ENCODE measurements around the gene GNPNAT1. TPM values are rescaled to one million over a fixed set of nuclear protein-coding genes. Genes with fewer than 3 reads are reported as not detected.

GNPNAT1 gene
- total and polyA plus RNA-seq, 2 of the 4 experiments (the other 2 are of a cell fraction), result 19.4 to 30.5 TPM

DNA sequence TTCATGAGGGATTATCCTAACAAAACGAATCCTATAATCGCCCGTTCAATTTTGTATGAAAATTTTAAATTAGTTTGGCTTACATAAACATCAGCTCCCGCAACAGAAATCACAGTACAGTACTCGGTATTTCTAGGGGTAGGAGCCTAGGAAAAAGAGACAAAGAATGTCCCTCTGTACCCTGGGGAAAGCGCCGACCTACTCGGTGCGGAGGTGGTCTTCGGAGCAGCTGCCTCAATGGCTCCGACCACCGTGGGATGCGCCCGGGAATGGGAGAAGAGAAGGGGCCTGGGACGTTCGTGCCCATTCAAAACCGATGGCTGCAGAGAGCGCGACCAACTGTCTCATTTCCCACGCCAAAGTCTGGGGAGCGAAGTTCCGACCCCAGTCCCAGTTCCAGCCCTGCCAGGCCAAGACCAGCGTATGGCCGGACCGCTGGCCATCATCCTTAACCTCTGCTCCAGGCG is 618 bp downstream of the GNPNAT1 start:
- H2BK20ac ChIP-seq (ENCODE audit: low read depth, low read length), result no peak overlapping the region; the same call in 1 of the 2 replicates
- H3K9me1 ChIP-seq (ENCODE audit: insufficient read depth, low read length), result peaks cover 6% of the 10 kb centered on the region; the same call in 1 of the 2 replicates
- peak overlapping the region; percentile 84 to 85 for H4K8ac ChIP-seq (ENCODE audit: low read depth in 2 of 2, low read length in 2 of 2)
- H4K91ac ChIP-seq (ENCODE audit: insufficient read depth, low read depth, low read length), result peak overlapping the region; percentile 80
- H2AFZ ChIP-seq (replicated peaks; ENCODE audit: low read length, poor library complexity), result peak overlapping the region; percentile 95
- no peaks in the 10 kb centered on the region for H3K27me3 ChIP-seq (ENCODE audit: control insufficient read depth, insufficient read depth, low read length)
- no peak for TF ChIP-seq MAZ (IDR thresholded peaks at IDR 0.05; ENCODE audit: borderline replicate concordance, low read depth, low read length)
- no peak for TF ChIP-seq SMC3 (IDR thresholded peaks at IDR 0.05; ENCODE audit: low read depth, low read length)
- H2BK120ac ChIP-seq (ENCODE audit: low read depth, low read length), result peak overlapping the region; percentile 79
- H3K27ac ChIP-seq (ENCODE audit: insufficient read depth, low read length), result peak overlapping the region; percentile 86
- 0% methylated on average over 12 of the region's 26 CpGs; no CpG with 5 or more reads in 1 of the 2 experiments for WGBS, 2 experiments (ENCODE audit: extremely low coverage in 2 of 2, insufficient read length in 1 of 2)
- no TSS peak for BruUV-seq (replicated peaks)
- H3K23ac ChIP-seq (ENCODE audit: low read depth, low read length), result peak overlapping the region; percentile 89
- peak overlapping the region; percentile 87 for H3K4ac ChIP-seq (ENCODE audit: low read depth, low read length)
- H2BK15ac ChIP-seq (ENCODE audit: low read depth, low read length), result no peak overlapping the region; the same call in 2 of the 3 replicates
- in situ Hi-C loops (cut with MboI; ENCODE audit: low sequenced_read_pairs) (no loop called here), dilution Hi-C loops (cut with HindIII; ENCODE audit: low sequenced_read_pairs, unreplicated experiment) (no loop called here), intact Hi-C loops (cut with micrococcal nuclease) (no loop called here)
- peak overlapping the region; percentile 87 for H2BK5ac ChIP-seq (ENCODE audit: low read depth, low read length, poor library complexity, severe bottlenecking)
- H3K4me3 ChIP-seq (ENCODE audit: insufficient read depth, low read depth, low read length), result peak overlapping the region; percentile 79
- no peaks in the 10 kb centered on the region for H3K36me3 ChIP-seq (ENCODE audit: control insufficient read depth, insufficient read depth, low read length)
- H4K20me1 ChIP-seq (ENCODE audit: insufficient read depth, low read length), result peaks cover 8% of the 10 kb centered on the region
- peak overlapping the region; percentile 87 for H2AK9ac ChIP-seq (replicated peaks; ENCODE audit: low read depth, low read length, poor library complexity)
- CTCF ChIA-PET, result no interaction called here
- H3K56ac ChIP-seq (ENCODE audit: extremely low read depth, insufficient read depth, low read length), result peak overlapping the region; percentile 41; the same call in 1 of the 2 replicates
- peak overlapping the region; percentile 100 for H3K4me2 ChIP-seq (ENCODE audit: low read depth, low read length)
- peak overlapping the region; percentile 43 for H4K5ac ChIP-seq (ENCODE audit: low read depth, low read length)
- H3K18ac ChIP-seq (ENCODE audit: low read depth, low read length), result peak overlapping the region; percentile 69
- H3K14ac ChIP-seq (replicated peaks; ENCODE audit: low read depth, low read length), result peak overlapping the region; percentile 89
- H3K9ac ChIP-seq (ENCODE audit: low read depth, low read length), result peak overlapping the region; percentile 78
- no peaks in the 10 kb centered on the region for H3K9me3 ChIP-seq (ENCODE audit: control insufficient read depth, insufficient read depth, low read length)
- ATAC-seq (ENCODE audit: low read depth) (no peak), DNase-seq (no peak)
- H2AK5ac ChIP-seq (ENCODE audit: low read depth, low read length), result peak overlapping the region; percentile 73
- H3K79me1 ChIP-seq (ENCODE audit: low read depth in 1 of 2, low read length in 2 of 2), result peaks cover 14 to 48% of the 10 kb centered on the region in 2 experiments; a peak in 3 of 4 replicates
- no peaks in the 10 kb centered on the region; the same call in 1 of the 2 replicates for H3K4me1 ChIP-seq (ENCODE audit: control insufficient read depth, insufficient read depth, low read length)
- POLR2A ChIA-PET (ENCODE audit: unreplicated experiment), result no interaction called here

Measured in IMR-90 (cell line).